ES-I3 (cell line): ENCODE measurements around the gene C10orf143.
"Not testable (repeated sequence)": the region's sequence is repeated elsewhere in the genome, so short reads cannot be mapped to it uniquely, and the experiment has no call there.

Source experiments
- H3K36me3 ChIP-seq: 2 replicates; pipeline ENCODE4 v1.6.1; 2013; ENCODE audit warnings: mild to moderate bottlenecking, low read length, control low read depth, moderate library complexity; ENCODE audit not compliant: insufficient read depth
- H3K4me1 ChIP-seq: 2 replicates; pipeline ENCODE4 v1.6.1; 2013; ENCODE audit warnings: mild to moderate bottlenecking, control low read depth, low read length; ENCODE audit not compliant: insufficient read depth
- H3K9ac ChIP-seq: 2 replicates; pipeline ENCODE4 v1.6.1; 2013; ENCODE audit warnings: low read depth, mild to moderate bottlenecking, low read length, moderate library complexity
- H3K9me3 ChIP-seq: 2 replicates; pipeline ENCODE4 v1.6.1; 2013; ENCODE audit warnings: mild to moderate bottlenecking, low read length, moderate library complexity; ENCODE audit not compliant: control insufficient read depth, insufficient read depth

C10orf143 gene

GRCh38 chr10:130025811-130026485 is 84.7 kb downstream of the C10orf143 start:
- no peaks in the 10 kb centered on the region for H3K4me1 ChIP-seq
- H3K9me3 ChIP-seq: no peaks in the 10 kb centered on the region
- H3K9ac ChIP-seq: no peak overlapping the region
- H3K36me3 ChIP-seq: no peaks in the 10 kb centered on the region

GRCh38 chr10:130025326-130025725 is 85.3 kb downstream of the C10orf143 start:
- no peak overlapping the region for H3K9ac ChIP-seq
- no peaks in the 10 kb centered on the region for H3K4me1 ChIP-seq
- no peaks in the 10 kb centered on the region for H3K36me3 ChIP-seq
- no peaks in the 10 kb centered on the region for H3K9me3 ChIP-seq

DNA sequence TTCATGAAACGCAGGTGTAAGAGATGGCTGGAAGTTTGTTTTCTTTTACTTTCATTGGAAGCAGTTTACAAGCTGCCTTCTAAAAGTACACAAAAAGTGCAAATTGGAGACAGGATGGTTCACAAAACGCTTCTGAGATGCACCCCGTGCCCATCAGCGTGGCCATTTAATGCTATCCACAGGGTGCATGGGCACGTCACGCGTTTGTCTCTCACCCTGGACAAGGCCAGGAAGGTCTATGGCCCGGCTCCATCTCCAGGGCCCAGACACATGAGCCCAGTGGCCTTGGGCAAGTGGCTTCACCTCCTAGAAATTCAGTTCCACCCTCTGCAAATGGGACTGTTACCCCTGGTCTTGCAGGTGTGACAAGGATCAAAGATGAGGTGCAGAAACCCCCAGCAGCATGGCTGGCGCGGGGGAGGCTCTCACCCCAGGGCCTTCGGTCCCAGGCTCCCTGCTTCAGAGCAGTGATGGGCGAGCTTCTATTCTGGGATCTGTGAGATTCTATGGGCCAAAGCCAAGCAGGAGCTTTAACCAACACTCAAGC is 85.8 kb downstream of the C10orf143 start:
- H3K9me3 ChIP-seq: no peaks in the 10 kb centered on the region
- no peak overlapping the region for H3K9ac ChIP-seq
- no peaks in the 10 kb centered on the region for H3K36me3 ChIP-seq
- no peaks in the 10 kb centered on the region for H3K4me1 ChIP-seq

GRCh38 chr10:130024326-130024725 is 86.3 kb downstream of the C10orf143 start:
- H3K9ac ChIP-seq, H3K9me3 ChIP-seq, H3K36me3 ChIP-seq, H3K4me1 ChIP-seq: not testable (repeated sequence)

DNA sequence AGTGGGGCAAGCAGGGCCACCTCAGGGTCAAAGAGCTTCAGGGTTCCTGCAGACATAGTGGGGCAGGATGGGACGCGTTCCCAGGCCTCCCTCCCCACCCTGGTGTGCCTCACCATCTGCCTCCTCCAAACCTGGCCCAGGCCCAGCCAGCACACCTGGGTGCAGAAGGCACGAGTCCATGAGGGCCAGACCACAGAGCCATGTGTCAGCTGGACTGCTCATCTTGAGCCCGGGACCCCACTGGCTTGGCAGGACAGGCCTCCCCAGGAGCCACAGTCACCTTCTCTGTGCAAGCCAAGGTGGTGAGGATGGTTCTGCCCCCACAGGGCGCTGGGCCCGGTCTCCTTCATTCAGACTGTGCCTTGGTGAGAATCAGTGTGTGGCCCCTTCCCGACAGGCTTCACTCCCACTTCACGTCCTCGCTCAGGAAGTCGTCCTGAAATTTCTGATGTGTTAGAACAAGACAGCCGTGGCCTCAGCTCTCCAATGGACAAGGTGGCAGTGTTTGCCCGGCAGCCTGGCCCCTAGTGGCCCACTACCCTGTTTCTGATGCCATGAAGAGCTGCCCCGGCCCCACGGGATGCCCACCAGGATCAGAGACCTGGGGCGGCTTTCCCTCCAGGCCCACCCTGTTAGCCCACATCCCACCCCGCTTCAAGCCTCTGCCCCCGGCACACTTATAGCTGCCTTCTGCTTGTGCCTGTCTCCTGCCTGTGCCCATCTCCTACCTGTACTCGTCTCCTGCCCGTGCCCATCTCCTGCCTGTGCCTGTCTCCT is 87.0 kb downstream of the C10orf143 start:
- Histone ChIP-seq H3K9me3 (no peaks in the 10 kb centered on the region), H3K9ac (no peak overlapping the region), H3K36me3 (no peaks in the 10 kb centered on the region), H3K4me1 (no peaks in the 10 kb centered on the region)

GRCh38 chr10:130022511-130023299 is 87.9 kb downstream of the C10orf143 start:
- H3K36me3 ChIP-seq: no peaks in the 10 kb centered on the region
- H3K4me1 ChIP-seq: no peaks in the 10 kb centered on the region
- H3K9ac ChIP-seq: no peak overlapping the region
- no peaks in the 10 kb centered on the region for H3K9me3 ChIP-seq

GRCh38 chr10:130022086-130022485 is 88.5 kb downstream of the C10orf143 start:
- H3K4me1 ChIP-seq: no peaks in the 10 kb centered on the region
- no peaks in the 10 kb centered on the region for H3K36me3 ChIP-seq
- H3K9me3 ChIP-seq: no peaks in the 10 kb centered on the region
- no peak overlapping the region for H3K9ac ChIP-seq

GRCh38 chr10:130021383-130021950 is 89.2 kb downstream of the C10orf143 start:
- H3K9me3 ChIP-seq: no peaks in the 10 kb centered on the region
- H3K4me1 ChIP-seq: no peaks in the 10 kb centered on the region
- H3K36me3 ChIP-seq: no peaks in the 10 kb centered on the region
- H3K9ac ChIP-seq: no peak overlapping the region

DNA sequence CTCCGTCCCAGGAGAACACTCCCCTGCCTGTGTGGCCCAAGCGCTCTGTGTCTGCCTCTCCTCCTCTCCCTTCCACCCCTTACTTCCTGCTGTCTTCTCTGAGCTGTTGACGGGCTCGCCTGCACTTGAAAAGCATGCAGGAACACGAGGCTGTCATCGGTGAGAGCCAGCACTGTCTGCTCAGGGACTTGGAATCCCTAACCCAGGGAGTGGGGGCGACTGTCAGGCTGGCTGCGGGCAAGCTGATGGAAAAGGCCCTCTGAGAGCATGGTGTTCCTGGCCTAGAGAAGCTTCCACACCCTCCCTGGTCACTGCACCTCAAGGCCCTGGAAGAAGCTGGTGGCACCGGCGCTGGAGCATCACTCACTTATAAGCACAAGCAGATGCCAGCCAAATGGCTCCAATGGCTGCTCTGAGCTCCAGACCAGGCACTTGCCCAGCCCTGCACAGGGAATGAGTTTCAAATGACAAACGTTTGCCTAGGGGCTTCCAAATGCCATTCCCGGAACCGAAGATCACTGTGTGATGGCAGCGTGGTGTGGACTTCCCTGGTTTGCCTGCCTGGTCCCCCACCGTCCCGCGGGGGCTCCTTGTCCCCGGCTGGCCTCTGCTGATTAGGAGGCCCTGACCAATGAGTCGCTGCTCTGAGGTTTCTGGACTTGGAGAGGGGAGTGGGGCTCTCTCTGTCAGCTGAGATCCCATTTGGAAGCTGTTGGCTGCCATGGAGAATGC is 89.8 kb downstream of the C10orf143 start:
- no peak overlapping the region for H3K9ac ChIP-seq
- H3K9me3 ChIP-seq: no peaks in the 10 kb centered on the region
- no peaks in the 10 kb centered on the region for H3K4me1 ChIP-seq
- H3K36me3 ChIP-seq: no peaks in the 10 kb centered on the region

- no peak overlapping the region for H3K9ac ChIP-seq
Measured at GRCh38 chr10:130018730-130019185, 91.9 kb downstream of the C10orf143 start.

GRCh38 chr10:130018265-130018664 is 92.4 kb downstream of the C10orf143 start:
- Histone ChIP-seq H3K36me3 (no peaks in the 10 kb centered on the region), H3K4me1 (no peaks in the 10 kb centered on the region), H3K9ac (no peak overlapping the region), H3K9me3 (no peaks in the 10 kb centered on the region)

More at GRCh38 chr10:130018730-130019185, 91.9 kb downstream of the C10orf143 start:
- no peaks in the 10 kb centered on the region for H3K4me1 ChIP-seq
- H3K36me3 ChIP-seq: no peaks in the 10 kb centered on the region
- H3K9me3 ChIP-seq: no peaks in the 10 kb centered on the region

DNA sequence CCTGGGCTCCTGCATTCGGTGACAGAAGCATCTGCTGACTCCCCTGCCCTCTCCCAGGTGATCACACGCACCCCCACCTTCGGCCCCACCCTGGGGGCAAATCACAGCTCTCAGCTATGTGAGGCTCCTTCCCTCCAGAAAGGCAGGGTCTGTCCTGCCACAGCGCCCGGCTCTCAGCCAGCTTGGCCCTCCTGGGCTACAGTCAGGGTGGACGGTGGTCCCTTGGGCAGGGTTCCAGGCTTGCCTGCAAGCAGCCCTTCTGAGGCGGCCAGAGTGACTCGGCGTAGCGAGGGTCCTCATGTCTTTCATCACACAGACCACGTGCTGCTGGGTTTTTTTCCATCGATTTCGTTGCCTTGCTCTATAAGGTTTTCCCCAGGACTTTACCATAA is 93.0 kb downstream of the C10orf143 start:
- Histone ChIP-seq H3K9ac (no peak overlapping the region), H3K36me3 (no peaks in the 10 kb centered on the region), H3K9me3 (no peaks in the 10 kb centered on the region), H3K4me1 (no peaks in the 10 kb centered on the region)

DNA sequence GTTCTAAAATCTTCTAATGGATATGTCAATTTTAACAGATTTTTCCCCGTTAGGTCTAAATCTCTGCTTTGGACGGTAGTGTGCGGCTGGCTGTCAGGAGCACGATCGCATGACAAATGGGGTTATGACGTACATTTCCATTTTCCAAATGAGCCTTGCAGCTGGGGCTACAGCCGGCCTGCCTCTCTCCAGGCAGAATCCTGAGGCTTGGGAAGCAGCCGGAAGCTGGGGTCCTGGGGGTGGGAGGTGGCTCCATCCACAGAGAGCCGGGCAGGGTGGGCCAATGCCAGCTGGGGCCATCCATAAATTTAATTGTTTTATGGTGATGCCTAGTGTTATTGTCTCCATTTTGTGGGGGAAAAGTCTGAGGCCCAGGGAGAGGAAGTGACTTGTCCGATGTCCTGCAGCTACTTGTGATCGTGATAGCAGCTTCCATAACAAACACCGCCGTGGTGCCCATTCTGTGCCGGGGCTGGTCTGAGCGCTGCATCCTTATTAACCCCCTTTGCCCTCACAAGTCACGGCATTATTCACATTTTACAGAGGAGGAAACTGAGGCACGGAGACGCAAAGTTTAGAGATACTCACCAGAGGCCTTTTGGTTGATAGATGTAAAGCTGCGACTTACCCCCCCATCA is 93.5 kb downstream of the C10orf143 start:
- H3K9ac ChIP-seq: no peak overlapping the region
- no peaks in the 10 kb centered on the region for H3K4me1 ChIP-seq
- H3K36me3 ChIP-seq: no peaks in the 10 kb centered on the region
- H3K9me3 ChIP-seq: no peaks in the 10 kb centered on the region
